Measurements from ENCODE around the gene BECN2.

DNA sequence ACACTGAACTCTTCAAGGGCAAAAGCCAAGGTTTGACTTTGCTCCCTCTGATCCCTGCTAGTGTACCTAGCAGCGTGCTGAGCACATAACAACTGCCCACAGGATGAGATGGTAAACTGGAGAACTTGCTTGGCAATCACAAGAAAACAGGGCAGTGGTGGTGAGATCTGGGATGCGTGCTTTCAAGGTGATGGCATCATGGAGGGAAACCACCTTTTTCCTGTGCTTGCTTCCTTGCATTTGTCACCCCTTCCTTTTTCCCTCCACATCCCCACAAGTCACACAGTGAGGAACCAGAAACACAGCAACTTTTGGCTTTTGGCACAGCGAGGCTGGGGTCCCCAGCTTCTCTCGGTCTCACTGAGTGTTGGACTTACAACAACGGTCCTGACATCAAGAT, 31.4 kb upstream of the BECN2 start:
- TF ChIP-seq SPI1 (IDR thresholded peaks at IDR 0.05; ENCODE audit: low read depth, low read length), result no peak
- TF ChIP-seq TAF1 (IDR thresholded peaks at IDR 0.05; ENCODE audit: low read depth, low read length), result no peak
- no peak for TF ChIP-seq POLR2AphosphoS5 (IDR thresholded peaks at IDR 0.05; ENCODE audit: low read depth, low read length)
- TF ChIP-seq POLR2A (IDR thresholded peaks at IDR 0.05; ENCODE audit: low read depth, low read length), result no peak

Data from GM12891 (cell line).